ENCODE measurements around the gene GNAT1.
"Not testable (repeated sequence)": the region's sequence is repeated elsewhere in the genome, so short reads cannot be mapped to it uniquely, and the experiment has no call there.

Gene GNAT1

DNA sequence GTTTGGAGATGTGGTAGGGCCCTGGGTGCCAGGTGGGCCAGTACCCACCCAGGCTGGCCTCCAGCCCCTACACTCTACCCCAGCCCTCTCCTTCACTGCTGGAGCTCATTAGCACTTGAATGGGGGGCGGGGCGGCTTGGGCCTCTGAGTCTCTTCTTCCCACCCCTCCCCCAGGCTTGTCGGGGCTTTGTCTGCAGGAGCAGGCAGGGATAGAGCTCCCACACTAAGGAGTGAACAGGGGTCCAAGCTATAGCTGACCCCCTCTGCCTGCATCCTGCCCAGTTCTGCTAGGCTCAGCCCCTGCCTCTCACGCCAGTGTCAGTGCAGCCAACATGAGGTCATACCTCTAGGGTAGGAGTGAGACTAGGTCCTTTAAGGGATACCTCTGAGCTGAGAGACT, 49.8 kb downstream of the GNAT1 start:
- no peak for DNase-seq (ENCODE audit: low read depth in 2 of 2)

- DNase-seq (ENCODE audit: low read depth in 2 of 2), result no peak
Observed at GRCh38 chr3:50241713-50242380, 50.4 kb downstream of the GNAT1 start.

GRCh38 chr3:50242381-50242770, 51.0 kb downstream of the GNAT1 start:
- no peak for DNase-seq (ENCODE audit: low read depth in 2 of 2)

GRCh38 chr3:50242851-50243542, 51.6 kb downstream of the GNAT1 start:
- peak in 1 of 2 experiments; percentile 34 for DNase-seq (ENCODE audit: low read depth in 2 of 2)

DNA sequence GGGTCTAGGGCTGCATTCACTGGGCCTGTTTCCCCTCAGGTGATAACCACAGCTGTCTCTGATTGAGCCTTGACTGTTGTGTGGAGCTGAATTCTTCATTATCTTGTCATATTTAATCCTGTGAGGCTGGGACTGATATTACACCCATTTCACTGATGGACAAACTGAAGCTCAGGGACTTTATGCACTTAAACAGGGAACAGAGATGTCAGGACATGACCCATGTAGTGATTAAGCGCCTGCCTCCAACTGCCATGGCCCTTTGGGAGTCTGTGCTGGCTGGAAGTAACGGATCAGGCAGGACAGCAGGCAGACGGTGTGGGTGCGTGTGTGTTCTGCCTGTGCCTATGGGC, 52.1 kb downstream of the GNAT1 start:
- no peak for DNase-seq (ENCODE audit: low read depth in 2 of 2)

GRCh38 chr3:50244813-50245212, 53.4 kb downstream of the GNAT1 start:
- not testable (repeated sequence) for DNase-seq (ENCODE audit: low read depth in 2 of 2)

- DNase-seq (ENCODE audit: low read depth in 2 of 2), result no peak
Observed at GRCh38 chr3:50245251-50245745, 53.9 kb downstream of the GNAT1 start.

- peak; percentile 84 to 97 for DNase-seq (ENCODE audit: low read depth in 2 of 2)
Observed at GRCh38 chr3:50245831-50246516, 54.6 kb downstream of the GNAT1 start.

- peak; percentile 74 to 81 for DNase-seq (ENCODE audit: low read depth in 2 of 2)
Observed at GRCh38 chr3:50246517-50246954, 55.1 kb downstream of the GNAT1 start.

All from stimulated activated CD4-positive, alpha-beta T cell treated with anti-CD3 and anti-CD28 coated beads, Interleukin-12 subunit alpha, Interleukin-12 subunit beta, amount 100 ng/mL, for 24 hours (primary cell).